PFSK-1 (cell line): Measurements from ENCODE around the gene LCK.

Experiments
- FOXP2 ChIP-seq: optimal IDR thresholded peaks from 2 replicates; pipeline ENCODE3; 2011; ENCODE audit warnings: borderline replicate concordance, control low read depth, inconsistent platforms; ENCODE audit not compliant: insufficient read depth; ENCODE audit errors: extremely low read length, extremely low read depth
- POLR2AphosphoS5 ChIP-seq: IDR thresholded peaks from 2 replicates; pipeline ENCODE4 v1.6.1; 2012; ENCODE audit warnings: low read depth, mild to moderate bottlenecking, control low read depth, low read length, moderate library complexity
- REST ChIP-seq, 2 experiments: IDR thresholded peaks; 2 replicates each; pipeline versions ENCODE4 v1.6.1 to v1.8.0; 2011 to 2012; ENCODE audit warnings: low read depth in 2 of 2, low read length in 2 of 2, control low read depth in 1 of 2, inconsistent platforms in 1 of 2, mild to moderate bottlenecking in 1 of 2, moderate library complexity in 1 of 2; ENCODE audit not compliant: insufficient read depth in 1 of 2
- SIN3A ChIP-seq: IDR thresholded peaks from 2 replicates; pipeline ENCODE4 v1.6.1; 2012; ENCODE audit warnings: mild to moderate bottlenecking, low read length, moderate library complexity, borderline replicate concordance; ENCODE audit not compliant: insufficient read depth
- TAF1 ChIP-seq: IDR thresholded peaks from 2 replicates; pipeline ENCODE4 v1.6.1; 2012; ENCODE audit warnings: low read length, control low read depth, borderline replicate concordance; ENCODE audit not compliant: insufficient read depth

GRCh38 chr1:32334864-32335534 is 83.9 kb downstream of the LCK start:
- no peak for TF ChIP-seq POLR2AphosphoS5
- TF ChIP-seq REST (IDR thresholded peaks at IDR 0.05; ENCODE audit: insufficient read depth in 1 of 2, low read depth in 2 of 2, low read length in 2 of 2) = no peak
- TF ChIP-seq TAF1 = no peak
- TF ChIP-seq SIN3A = no peak
- TF ChIP-seq FOXP2 = peak; percentile 25
